Gastrocnemius medialis (tissue), 4 donors: ENCODE data around the gene KIF26B.

Source experiments
- CTCF ChIP-seq, 5 experiments: fragments of 450-650 bp in 3 of 5; fragments of 200-600 bp in 2 of 5; sonication (generic) in 2 of 5; IDR thresholded peaks in 4 of 5; conservative IDR thresholded peaks in 1 of 5; 1 replicate in 4 of 5; 2 replicates in 1 of 5; pipeline ENCODE4 v1.5.1; 2016 to 2019; ENCODE audit warnings: antibody characterized with exemption in 5 of 5, mild to moderate bottlenecking in 3 of 5, moderate library complexity in 3 of 5
- POLR2A ChIP-seq, 2 donors: fragments of 450-650 bp; IDR thresholded peaks; one replicate each; pipeline ENCODE4 v1.6.1; 2017; ENCODE audit warnings: antibody characterized with exemption in 2 of 2, mild to moderate bottlenecking in 2 of 2, moderate library complexity in 2 of 2

GRCh38 chr1:245148861-245149260 is 5.9 kb upstream of the KIF26B start:
- no peak for TF ChIP-seq CTCF (IDR thresholded peaks at IDR 0.05 in 4 of 5, conservative IDR thresholded peaks at IDR 0.05 in 1 of 5)
- TF ChIP-seq POLR2A (IDR thresholded peaks at IDR 0.05): no peak
